Measurements from ENCODE around the gene SMIM9. TPM values are rescaled to one million over a fixed set of nuclear protein-coding genes. Genes with fewer than 3 reads are reported as not detected.

SMIM9 gene
- total and polyA plus RNA-seq, 9 of the 15 experiments (the other 6 are each of a cell fraction or from before 2014, with no cell fraction given): 0.08 TPM; not detected in 8

DNA sequence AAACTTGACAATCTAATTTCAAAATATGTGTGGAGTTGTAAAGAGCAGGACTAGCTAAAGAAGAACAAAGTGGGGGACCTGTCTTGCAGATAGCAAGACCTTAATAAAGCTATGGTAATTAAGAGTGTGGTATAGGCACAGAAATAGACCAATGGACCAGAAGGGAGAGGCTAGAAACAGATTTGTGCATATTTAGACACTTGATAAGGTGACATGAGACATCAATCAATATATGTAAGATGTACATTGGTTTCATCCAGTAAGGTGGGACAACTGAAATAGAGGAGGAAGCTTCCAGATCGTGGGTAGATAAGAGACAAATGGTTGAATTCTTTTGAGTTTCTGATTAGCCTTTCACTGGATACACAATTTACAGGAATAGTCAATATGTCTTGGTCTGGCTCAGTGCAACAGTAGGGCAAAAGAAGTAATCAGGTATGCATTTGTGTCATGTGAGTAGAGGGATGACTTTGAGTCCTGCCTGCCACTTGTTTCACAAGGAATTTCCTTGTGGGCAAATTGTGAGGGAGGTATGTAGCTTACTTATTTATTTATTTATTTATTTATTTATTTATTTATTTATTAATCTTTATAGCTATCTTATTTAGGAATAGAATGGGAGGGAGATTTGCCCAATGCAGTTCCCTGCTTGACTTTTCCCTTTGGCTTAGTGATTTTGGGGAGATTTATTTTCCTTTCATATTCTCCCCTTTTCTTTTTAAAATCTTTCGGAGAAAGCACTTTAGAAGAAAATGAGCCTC, 21.9 kb downstream of the SMIM9 start:
- H3K4me1 ChIP-seq (replicated peaks in 1 of 2; ENCODE audit: control insufficient read depth in 2 of 2, insufficient read depth in 2 of 2, low read length in 2 of 2): peaks cover 5 to 25% of the 10 kb centered on the region in 2 experiments
- peak; percentile 68 for FAIRE-seq
- H3K27me3 ChIP-seq (ENCODE audit: control insufficient read depth in 2 of 2, insufficient read depth in 2 of 2, low read length in 2 of 2): no peaks in the 10 kb centered on the region
- no peaks in the 10 kb centered on the region for H3K36me3 ChIP-seq (ENCODE audit: control insufficient read depth, insufficient read depth, low read length)
- H3K27ac ChIP-seq (ENCODE audit: extremely low read depth, low read depth, low read length): no peak overlapping the region
- H4K20me1 ChIP-seq (replicated peaks; ENCODE audit: control insufficient read depth, insufficient read depth, low read length): no peaks in the 10 kb centered on the region
- no TSS peak for BruUV-seq (replicated peaks)
- no peak for ATAC-seq
- H3K4me3 ChIP-seq: no peak overlapping the region
- no peaks in the 10 kb centered on the region for H3K9me1 ChIP-seq (ENCODE audit: control insufficient read depth, insufficient read depth, low read length)
- H3K9me3 ChIP-seq (replicated peaks; ENCODE audit: control insufficient read depth, insufficient read depth, low read depth, low read length): no peaks in the 10 kb centered on the region
- ChIA-PET POLR2A (interaction anchor here (0.5 to 1.7 kb wide), 4 partner anchors 8 to 903 kb away, joined by 3 to 7 read pairs (median 4); no protein-coding TSS in a partner anchor), CTCF (ENCODE audit: low intra/inter-chr PET ratio) (no interaction called here)
- intact Hi-C loops (cut with micrococcal nuclease) (no loop called here), in situ Hi-C loops (cut with MboI) (no loop called here)
- H3K9ac ChIP-seq (ENCODE audit: insufficient read depth in 1 of 2, low read depth in 2 of 2, low read length in 2 of 2): no peak overlapping the region
- no peak overlapping the region for H3K4me2 ChIP-seq (ENCODE audit: insufficient read depth, low read length)
- H2AFZ ChIP-seq (ENCODE audit: low read depth, low read length): no peak overlapping the region
- H3K79me2 ChIP-seq (ENCODE audit: control insufficient read depth, insufficient read depth, low read length): peaks cover 2% of the 10 kb centered on the region; the same call in 1 of the 3 replicates
- DNase-seq (ENCODE audit: extremely low read depth in 1 of 4, low spot score in 3 of 4): no peak
- WGBS (ENCODE audit: insufficient coverage, low coverage, missing lambda C conversion rate): 0% methylated on average over 1 of the region's 2 CpGs
- TF ChIP-seq RBM22 (IDR thresholded peaks at IDR 0.05; ENCODE audit: low read depth, low read length, poor library complexity, severe bottlenecking) (no peak), MEIS2 (IDR thresholded peaks at IDR 0.05; ENCODE audit: partially characterized antibody) (peak; percentile 83), SREBF2 (CRISPR knock-in tag; IDR thresholded peaks at IDR 0.05) (no peak), ZNF12 (CRISPR knock-in tag; IDR thresholded peaks at IDR 0.05) (no peak), TBL1XR1 (IDR thresholded peaks at IDR 0.05; ENCODE audit: low read length in 2 of 2) (no peak), KLF1 (tag; IDR thresholded peaks at IDR 0.05) (no peak), ZBTB8A (IDR thresholded peaks at IDR 0.05; ENCODE audit: partially characterized antibody) (no peak), ZNF561 (CRISPR knock-in tag; conservative IDR thresholded peaks at IDR 0.05) (no peak), KAT2B (IDR thresholded peaks at IDR 0.05; ENCODE audit: low read depth, low read length) (no peak)
- TF ChIP-seq, protein P1, sequence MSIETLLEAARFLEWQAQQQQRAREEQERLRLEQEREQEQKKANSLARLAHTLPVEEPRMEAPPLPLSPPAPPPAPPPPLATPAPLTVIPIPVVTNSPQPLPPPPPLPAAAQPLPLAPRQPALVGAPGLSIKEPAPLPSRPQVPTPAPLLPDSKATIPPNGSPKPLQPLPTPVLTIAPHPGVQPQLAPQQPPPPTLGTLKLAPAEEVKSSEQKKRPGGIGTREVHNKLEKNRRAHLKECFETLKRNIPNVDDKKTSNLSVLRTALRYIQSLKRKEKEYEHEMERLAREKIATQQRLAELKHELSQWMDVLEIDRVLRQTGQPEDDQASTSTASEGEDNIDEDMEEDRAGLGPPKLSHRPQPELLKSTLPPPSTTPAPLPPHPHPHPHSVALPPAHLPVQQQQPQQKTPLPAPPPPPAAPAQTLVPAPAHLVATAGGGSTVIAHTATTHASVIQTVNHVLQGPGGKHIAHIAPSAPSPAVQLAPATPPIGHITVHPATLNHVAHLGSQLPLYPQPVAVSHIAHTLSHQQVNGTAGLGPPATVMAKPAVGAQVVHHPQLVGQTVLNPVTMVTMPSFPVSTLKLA (conservative IDR thresholded peaks at IDR 0.05): no peak
- TF ChIP-seq, protein P2, sequence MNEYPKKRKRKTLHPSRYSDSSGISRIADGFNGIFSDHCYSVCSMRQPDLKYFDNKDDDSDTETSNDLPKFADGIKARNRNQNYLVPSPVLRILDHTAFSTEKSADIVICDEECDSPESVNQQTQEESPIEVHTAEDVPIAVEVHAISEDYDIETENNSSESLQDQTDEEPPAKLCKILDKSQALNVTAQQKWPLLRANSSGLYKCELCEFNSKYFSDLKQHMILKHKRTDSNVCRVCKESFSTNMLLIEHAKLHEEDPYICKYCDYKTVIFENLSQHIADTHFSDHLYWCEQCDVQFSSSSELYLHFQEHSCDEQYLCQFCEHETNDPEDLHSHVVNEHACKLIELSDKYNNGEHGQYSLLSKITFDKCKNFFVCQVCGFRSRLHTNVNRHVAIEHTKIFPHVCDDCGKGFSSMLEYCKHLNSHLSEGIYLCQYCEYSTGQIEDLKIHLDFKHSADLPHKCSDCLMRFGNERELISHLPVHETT (CRISPR knock-in tag; conservative IDR thresholded peaks at IDR 0.05 in 1 of 2, IDR thresholded peaks at IDR 0.05 in 1 of 2): no peak
- TF ChIP-seq, protein P3, sequence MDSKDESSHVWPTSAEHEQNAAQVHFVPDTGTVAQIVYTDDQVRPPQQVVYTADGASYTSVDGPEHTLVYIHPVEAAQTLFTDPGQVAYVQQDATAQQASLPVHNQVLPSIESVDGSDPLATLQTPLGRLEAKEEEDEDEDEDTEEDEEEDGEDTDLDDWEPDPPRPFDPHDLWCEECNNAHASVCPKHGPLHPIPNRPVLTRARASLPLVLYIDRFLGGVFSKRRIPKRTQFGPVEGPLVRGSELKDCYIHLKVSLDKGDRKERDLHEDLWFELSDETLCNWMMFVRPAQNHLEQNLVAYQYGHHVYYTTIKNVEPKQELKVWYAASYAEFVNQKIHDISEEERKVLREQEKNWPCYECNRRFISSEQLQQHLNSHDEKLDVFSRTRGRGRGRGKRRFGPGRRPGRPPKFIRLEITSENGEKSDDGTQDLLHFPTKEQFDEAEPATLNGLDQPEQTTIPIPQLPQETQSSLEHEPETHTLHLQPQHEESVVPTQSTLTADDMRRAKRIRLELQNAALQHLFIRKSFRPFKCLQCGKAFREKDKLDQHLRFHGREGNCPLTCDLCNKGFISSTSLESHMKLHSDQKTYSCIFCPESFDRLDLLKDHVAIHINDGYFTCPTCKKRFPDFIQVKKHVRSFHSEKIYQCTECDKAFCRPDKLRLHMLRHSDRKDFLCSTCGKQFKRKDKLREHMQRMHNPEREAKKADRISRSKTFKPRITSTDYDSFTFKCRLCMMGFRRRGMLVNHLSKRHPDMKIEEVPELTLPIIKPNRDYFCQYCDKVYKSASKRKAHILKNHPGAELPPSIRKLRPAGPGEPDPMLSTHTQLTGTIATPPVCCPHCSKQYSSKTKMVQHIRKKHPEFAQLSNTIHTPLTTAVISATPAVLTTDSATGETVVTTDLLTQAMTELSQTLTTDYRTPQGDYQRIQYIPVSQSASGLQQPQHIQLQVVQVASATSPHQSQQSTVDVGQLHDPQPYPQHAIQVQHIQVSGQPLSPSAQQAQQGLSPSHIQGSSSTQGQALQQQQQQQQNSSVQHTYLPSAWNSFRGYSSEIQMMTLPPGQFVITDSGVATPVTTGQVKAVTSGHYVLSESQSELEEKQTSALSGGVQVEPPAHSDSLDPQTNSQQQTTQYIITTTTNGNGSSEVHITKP (IDR thresholded peaks at IDR 0.05; ENCODE audit: partially characterized antibody): peak; percentile 65
- TF ChIP-seq, protein P4, sequence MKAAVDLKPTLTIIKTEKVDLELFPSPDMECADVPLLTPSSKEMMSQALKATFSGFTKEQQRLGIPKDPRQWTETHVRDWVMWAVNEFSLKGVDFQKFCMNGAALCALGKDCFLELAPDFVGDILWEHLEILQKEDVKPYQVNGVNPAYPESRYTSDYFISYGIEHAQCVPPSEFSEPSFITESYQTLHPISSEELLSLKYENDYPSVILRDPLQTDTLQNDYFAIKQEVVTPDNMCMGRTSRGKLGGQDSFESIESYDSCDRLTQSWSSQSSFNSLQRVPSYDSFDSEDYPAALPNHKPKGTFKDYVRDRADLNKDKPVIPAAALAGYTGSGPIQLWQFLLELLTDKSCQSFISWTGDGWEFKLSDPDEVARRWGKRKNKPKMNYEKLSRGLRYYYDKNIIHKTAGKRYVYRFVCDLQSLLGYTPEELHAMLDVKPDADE (conservative IDR thresholded peaks at IDR 0.05; ENCODE audit: control insufficient read depth, low read depth, low read length): no peak

Data from K562 (cell line).